ENCODE results near the gene ALKBH4.

The ALKBH4 gene

GRCh38 chr7:102453319-102453718 lies 11.3 kb downstream of the ALKBH4 start:
- DNase-seq, result no peak

GRCh38 chr7:102452451-102452850 lies 12.2 kb downstream of the ALKBH4 start:
- DNase-seq, result no peak

- DNase-seq, result no peak
These were observed 13.2 kb downstream of the ALKBH4 start for GRCh38 chr7:102451371-102452054.

DNA sequence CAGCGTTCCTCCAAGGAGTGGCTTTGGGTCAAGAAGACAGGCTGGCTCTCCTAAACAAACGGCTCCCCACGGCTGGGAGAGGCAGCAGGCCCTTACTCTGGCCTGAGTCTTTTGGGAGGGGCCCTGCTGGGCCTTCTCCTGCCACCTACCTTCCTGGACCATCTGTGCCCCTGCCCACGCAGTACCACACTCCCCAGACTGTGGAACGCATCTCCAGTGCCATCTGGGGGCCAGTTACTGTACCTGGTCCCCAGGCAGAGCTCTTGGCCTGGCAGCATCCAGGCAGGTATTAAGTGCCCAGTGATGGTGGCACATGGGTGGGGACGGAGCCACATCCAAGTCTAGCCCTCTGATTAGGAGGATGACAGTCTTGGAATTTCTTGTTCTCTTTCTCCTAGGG lies 14.4 kb downstream of the ALKBH4 start:
- no peak for DNase-seq

DNA sequence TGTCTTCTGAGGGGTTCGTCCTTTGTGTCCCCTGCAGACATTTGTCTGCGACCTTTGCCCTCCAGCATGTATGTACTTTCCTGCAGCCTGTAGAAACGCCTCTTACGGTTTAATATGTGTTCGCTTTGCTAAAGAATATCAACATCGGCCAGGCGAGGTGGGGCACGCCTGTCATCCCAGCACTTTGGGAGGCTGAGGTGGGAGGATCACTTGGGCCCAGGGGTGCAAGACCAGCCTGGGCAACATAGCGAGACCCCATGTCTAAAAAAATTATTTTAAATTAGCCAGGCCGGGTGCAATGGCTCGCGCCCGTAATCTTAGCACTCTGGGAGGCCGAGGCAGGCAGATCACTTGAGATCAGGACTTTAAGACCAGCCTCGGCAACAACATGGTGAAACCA lies 15.5 kb downstream of the ALKBH4 start:
- no peak for DNase-seq

GRCh38 chr7:102447311-102447710 lies 17.4 kb downstream of the ALKBH4 start:
- DNase-seq, result no peak

GRCh38 chr7:102446387-102447156 lies 18.1 kb downstream of the ALKBH4 start:
- no peak for DNase-seq

DNA sequence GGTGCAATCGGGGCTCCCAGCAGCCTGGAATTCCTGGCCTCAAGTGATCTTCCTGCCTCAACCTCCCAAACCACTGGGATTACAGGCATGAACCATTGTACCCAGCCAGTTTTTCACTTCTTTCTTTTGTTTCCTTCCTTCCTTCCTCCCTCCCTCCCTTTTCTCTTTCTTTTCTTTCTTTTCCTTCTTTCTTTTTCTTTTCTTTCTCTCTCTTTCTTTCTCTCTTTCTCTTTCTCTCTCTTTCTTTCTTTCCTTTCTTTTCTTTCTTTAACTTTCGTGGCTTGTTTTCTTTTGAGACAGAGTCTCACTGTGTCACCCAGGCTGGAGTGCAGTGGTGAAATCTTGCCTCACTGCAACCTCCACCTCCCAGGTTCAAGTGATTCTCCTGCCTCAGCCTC lies 19.0 kb downstream of the ALKBH4 start:
- no peak for DNase-seq

- no peak for DNase-seq
These were observed 19.5 kb downstream of the ALKBH4 start for GRCh38 chr7:102444961-102445673.

DNA sequence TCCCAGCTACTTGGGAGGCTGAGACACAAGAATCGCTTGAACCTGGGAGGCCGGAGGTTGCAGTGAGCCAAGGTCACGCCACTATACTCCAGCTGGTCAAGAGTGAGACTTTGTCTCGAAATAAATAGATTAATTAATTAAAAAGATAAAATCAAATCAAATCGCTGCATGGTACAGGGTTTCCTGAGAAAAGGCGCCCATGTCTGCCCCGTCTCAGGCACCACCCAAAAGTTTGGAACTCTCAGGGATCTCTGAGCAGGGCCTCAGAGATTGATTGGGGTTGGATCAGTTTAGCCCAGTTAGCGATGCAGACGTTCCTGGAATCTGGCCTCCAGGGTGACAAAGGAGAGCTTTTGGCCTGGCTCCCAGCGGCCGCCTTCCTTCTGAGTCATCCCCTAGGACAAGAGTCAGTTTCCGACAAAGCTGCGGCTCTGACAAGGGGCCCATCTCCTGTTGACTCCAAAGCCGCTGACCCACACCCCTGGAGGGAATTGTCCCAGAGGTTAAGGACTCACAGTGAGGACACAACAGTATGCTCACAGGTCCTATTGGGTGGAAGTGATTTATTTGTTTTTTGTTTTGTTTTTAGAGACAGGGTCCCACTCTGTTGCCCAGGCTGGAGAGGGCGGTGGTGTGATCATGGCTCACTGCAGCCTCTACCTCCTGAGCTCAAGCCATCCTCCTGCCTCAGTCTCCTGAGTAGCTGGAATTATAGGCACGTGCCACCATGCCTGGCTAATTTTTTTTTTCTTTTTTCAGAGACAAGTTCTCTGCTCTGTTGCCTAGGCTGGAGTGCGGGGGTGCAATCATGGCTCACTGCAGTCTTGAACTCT lies 24.5 kb downstream of the ALKBH4 start:
- DNase-seq, result no peak

- no peak for DNase-seq
These were observed 28.5 kb downstream of the ALKBH4 start for GRCh38 chr7:102436118-102436517.

- DNase-seq, result no peak
These were observed 30.6 kb downstream of the ALKBH4 start for GRCh38 chr7:102434039-102434486.

- DNase-seq, result peak; percentile 77 to 84
These were observed 31.2 kb downstream of the ALKBH4 start, which contains the start of gene ORAI2 for GRCh38 chr7:102433219-102434038. Gene ORAI2, plus strand, starts transcription at chr7:102433575. Its CDS starts 5,382 bp downstream, at chr7:102438957.

DNA sequence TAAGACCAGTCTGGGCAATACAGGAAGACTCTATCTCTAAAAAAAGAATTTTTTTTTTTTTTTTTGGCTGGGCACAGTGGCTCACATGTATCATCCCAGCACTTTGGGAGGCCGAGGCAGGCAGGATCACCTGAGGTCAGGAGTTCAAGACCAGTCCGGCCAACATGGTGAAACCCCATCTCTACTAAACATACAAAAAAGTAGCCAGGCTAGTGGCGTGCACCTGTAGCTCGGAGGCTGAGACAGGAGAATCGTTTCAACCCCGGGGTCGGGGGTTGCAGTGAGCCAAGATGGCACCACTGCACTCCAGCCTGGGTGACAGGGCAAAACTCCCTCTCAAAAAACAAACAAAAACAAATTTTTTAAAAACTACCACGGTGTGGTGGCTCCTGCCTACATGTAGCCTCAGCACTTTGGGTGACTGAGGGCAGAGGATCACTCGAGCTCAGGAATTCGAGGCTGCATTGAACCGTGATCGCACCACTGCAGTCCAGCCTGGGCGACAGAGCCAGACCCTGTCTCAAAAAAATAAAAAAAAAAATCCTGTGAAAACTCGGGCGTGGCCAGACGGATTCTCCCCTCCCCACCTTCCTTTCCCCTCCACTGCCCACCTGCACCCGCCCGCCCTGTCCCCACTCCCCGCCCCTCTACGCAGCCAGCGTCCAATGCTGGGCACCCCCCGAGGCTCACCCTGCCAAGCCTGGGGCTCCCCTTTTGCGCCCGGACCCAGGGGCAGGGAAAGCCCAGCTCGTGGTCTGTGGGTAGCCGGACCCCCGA lies 32.0 kb downstream of the ALKBH4 start:
- DNase-seq, result no peak

GRCh38 chr7:102431617-102432298 lies 32.9 kb downstream of the ALKBH4 start:
- no peak for DNase-seq

- no peak for DNase-seq
These were observed 35.3 kb downstream of the ALKBH4 start for GRCh38 chr7:102429141-102429899.

- DNase-seq, result no peak
These were observed 37.7 kb downstream of the ALKBH4 start for GRCh38 chr7:102427019-102427405.

GRCh38 chr7:102426268-102427018 lies 38.2 kb downstream of the ALKBH4 start:
- DNase-seq, result peak; percentile 67 to 69
